Stimulated activated CD8-positive, alpha-beta memory T cell treated with anti-CD3 and anti-CD28 coated beads, Interleukin-4, amount 100 ng/mL, for 24 hours (primary cell): ENCODE data around the gene ZC3H10.
A peak's percentile ranks its signal among the peaks of the same experiment; 100 is the strongest.
"Not testable (repeated sequence)": the region's sequence is repeated elsewhere in the genome, so short reads cannot be mapped to it uniquely, and the experiment has no call there.

Experiments
- DNase-seq: peaks from one replicate; pipeline ENCODE4 v3.0.0-alpha.2; 2020; ENCODE audit warnings: low read depth

Gene ZC3H10

GRCh38 chr12:56102683-56103065 lies 15.4 kb upstream of the ZC3H10 start:
- DNase-seq, result no peak

- no peak for DNase-seq
Observed at GRCh38 chr12:56103066-56103711, 14.9 kb upstream of the ZC3H10 start.

GRCh38 chr12:56103823-56104108 lies 14.3 kb upstream of the ZC3H10 start:
- no peak for DNase-seq

GRCh38 chr12:56104109-56104814 lies 13.8 kb upstream of the ZC3H10 start, which contains the start of gene PA2G4:
Gene PA2G4, plus strand, starts transcription at chr12:56104559. Its CDS starts 179 bp downstream, at chr12:56104738.
- DNase-seq, result peak; percentile 95

GRCh38 chr12:56104815-56105608 lies 13.1 kb upstream of the ZC3H10 start:
- peak; percentile 18 for DNase-seq

- no peak for DNase-seq
Observed at GRCh38 chr12:56105609-56105902, 12.5 kb upstream of the ZC3H10 start.

- no peak for DNase-seq
Observed at GRCh38 chr12:56107242-56107641, 10.8 kb upstream of the ZC3H10 start.

GRCh38 chr12:56110571-56110970 lies 7.5 kb upstream of the ZC3H10 start:
- DNase-seq, result no peak

GRCh38 chr12:56114084-56114483 lies 4.0 kb upstream of the ZC3H10 start:
- DNase-seq, result no peak

GRCh38 chr12:56115329-56115728 lies 2.7 kb upstream of the ZC3H10 start:
- no peak for DNase-seq

GRCh38 chr12:56116267-56117081 lies 1.6 kb upstream of the ZC3H10 start, which contains the start of gene RPL41:
Gene RPL41, plus strand, starts transcription at chr12:56116633.
- peak; percentile 90 for DNase-seq

- DNase-seq, result not testable (repeated sequence)
Observed at GRCh38 chr12:56117082-56117706, 872 bp upstream of the ZC3H10 start.

GRCh38 chr12:56118688-56119357 lies 757 bp downstream of the ZC3H10 start:
- DNase-seq, result no peak

GRCh38 chr12:56119361-56119796 lies 1.3 kb downstream of the ZC3H10 start:
- DNase-seq, result peak; percentile 22

GRCh38 chr12:56120158-56120846 lies 2.2 kb downstream of the ZC3H10 start:
- no peak for DNase-seq

- no peak for DNase-seq
Observed at GRCh38 chr12:56121204-56121870, 3.3 kb downstream of the ZC3H10 start.

GRCh38 chr12:56122637-56123036 lies 4.6 kb downstream of the ZC3H10 start:
- no peak for DNase-seq

GRCh38 chr12:56124133-56124532 lies 6.1 kb downstream of the ZC3H10 start:
- DNase-seq, result no peak

GRCh38 chr12:56126732-56127239 lies 8.7 kb downstream of the ZC3H10 start:
- no peak for DNase-seq

GRCh38 chr12:56127485-56127887 lies 9.4 kb downstream of the ZC3H10 start:
- DNase-seq, result no peak
